ENCODE data around the gene MEGF11.

The MEGF11 gene

GRCh38 chr15:65927545-65927944 lies 326.0 kb downstream of the MEGF11 start:
- peak; percentile 57; the same call in 2 of the 3 replicates for ATAC-seq
- TF ChIP-seq POU6F1 (CRISPR knock-in tag; IDR thresholded peaks at IDR 0.05; ENCODE audit: borderline replicate concordance, low read depth) = no peak
- no peak for TF ChIP-seq PATZ1 (CRISPR knock-in tag; IDR thresholded peaks at IDR 0.05; ENCODE audit: borderline replicate concordance)
- TF ChIP-seq RARB (CRISPR knock-in tag; IDR thresholded peaks at IDR 0.05) = no peak
- no peak for TF ChIP-seq ZFP30 (CRISPR knock-in tag; IDR thresholded peaks at IDR 0.05)
- TF ChIP-seq ZFP3 (CRISPR knock-in tag; IDR thresholded peaks at IDR 0.05) = no peak
- no peak for TF ChIP-seq TOX (CRISPR knock-in tag; IDR thresholded peaks at IDR 0.05; ENCODE audit: borderline replicate concordance)
- TF ChIP-seq ESRRG (CRISPR knock-in tag; IDR thresholded peaks at IDR 0.05) = no peak
- TF ChIP-seq PPARA (CRISPR knock-in tag; IDR thresholded peaks at IDR 0.05; ENCODE audit: borderline replicate concordance) = no peak
- no peak for TF ChIP-seq ZC3H10 (CRISPR knock-in tag; IDR thresholded peaks at IDR 0.05)
- TF ChIP-seq OSR1 (CRISPR knock-in tag; IDR thresholded peaks at IDR 0.05) = no peak
- TF ChIP-seq ISL1 (CRISPR knock-in tag; IDR thresholded peaks at IDR 0.05) = no peak
- no peak for TF ChIP-seq ZNF565 (CRISPR knock-in tag; conservative IDR thresholded peaks at IDR 0.05; ENCODE audit: low read depth)
- TF ChIP-seq BACH2 (CRISPR knock-in tag; IDR thresholded peaks at IDR 0.05; ENCODE audit: borderline replicate concordance) = no peak
- no peak for TF ChIP-seq ARNTL (CRISPR knock-in tag; IDR thresholded peaks at IDR 0.05; ENCODE audit: borderline replicate concordance, low read depth)
- TF ChIP-seq, protein P1, sequence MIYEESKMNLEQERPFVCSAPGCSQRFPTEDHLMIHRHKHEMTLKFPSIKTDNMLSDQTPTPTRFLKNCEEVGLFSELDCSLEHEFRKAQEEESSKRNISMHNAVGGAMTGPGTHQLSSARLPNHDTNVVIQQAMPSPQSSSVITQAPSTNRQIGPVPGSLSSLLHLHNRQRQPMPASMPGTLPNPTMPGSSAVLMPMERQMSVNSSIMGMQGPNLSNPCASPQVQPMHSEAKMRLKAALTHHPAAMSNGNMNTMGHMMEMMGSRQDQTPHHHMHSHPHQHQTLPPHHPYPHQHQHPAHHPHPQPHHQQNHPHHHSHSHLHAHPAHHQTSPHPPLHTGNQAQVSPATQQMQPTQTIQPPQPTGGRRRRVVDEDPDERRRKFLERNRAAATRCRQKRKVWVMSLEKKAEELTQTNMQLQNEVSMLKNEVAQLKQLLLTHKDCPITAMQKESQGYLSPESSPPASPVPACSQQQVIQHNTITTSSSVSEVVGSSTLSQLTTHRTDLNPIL (CRISPR knock-in tag; IDR thresholded peaks at IDR 0.05; ENCODE audit: low read depth) = no peak
- no peak for TF ChIP-seq ZNF8 (CRISPR knock-in tag; IDR thresholded peaks at IDR 0.05)
- no peak for TF ChIP-seq TCF4 (CRISPR knock-in tag; IDR thresholded peaks at IDR 0.05; ENCODE audit: borderline replicate concordance)

DNA sequence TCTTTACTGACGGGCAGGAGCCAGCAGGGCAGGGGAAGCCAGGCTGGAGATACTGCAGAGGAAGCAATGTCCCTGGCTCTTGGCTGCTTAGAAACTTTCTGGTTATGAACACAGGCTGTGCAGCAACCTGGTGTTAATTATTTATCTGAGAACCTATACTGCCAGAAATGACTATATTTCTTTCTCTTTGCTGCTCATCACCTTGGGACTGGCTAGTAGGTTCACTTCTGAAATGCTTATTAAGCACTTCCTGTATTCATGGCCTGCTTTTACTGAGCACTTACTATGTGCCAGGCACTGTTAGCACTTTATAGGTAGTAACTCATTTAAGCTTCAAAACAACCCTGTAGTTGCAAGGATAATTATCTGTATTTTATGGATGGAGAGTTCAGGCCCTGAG lies 326.7 kb downstream of the MEGF11 start:
- no peak for TF ChIP-seq TOX (CRISPR knock-in tag; IDR thresholded peaks at IDR 0.05; ENCODE audit: borderline replicate concordance)
- no peak for TF ChIP-seq ZNF565 (CRISPR knock-in tag; conservative IDR thresholded peaks at IDR 0.05; ENCODE audit: low read depth)
- no peak for TF ChIP-seq PATZ1 (CRISPR knock-in tag; IDR thresholded peaks at IDR 0.05; ENCODE audit: borderline replicate concordance)
- TF ChIP-seq ARNTL (CRISPR knock-in tag; IDR thresholded peaks at IDR 0.05; ENCODE audit: borderline replicate concordance, low read depth) = no peak
- TF ChIP-seq GLIS3 (CRISPR knock-in tag; IDR thresholded peaks at IDR 0.05) = no peak
- TF ChIP-seq ISL1 (CRISPR knock-in tag; IDR thresholded peaks at IDR 0.05) = no peak
- TF ChIP-seq CSDC2 (CRISPR knock-in tag; IDR thresholded peaks at IDR 0.05) = no peak
- no peak for TF ChIP-seq ZFP30 (CRISPR knock-in tag; IDR thresholded peaks at IDR 0.05)
- no peak for TF ChIP-seq TCF4 (CRISPR knock-in tag; IDR thresholded peaks at IDR 0.05; ENCODE audit: borderline replicate concordance)
- no peak for TF ChIP-seq SNAI2 (CRISPR knock-in tag; IDR thresholded peaks at IDR 0.05)
- no peak for TF ChIP-seq CSRNP3 (CRISPR knock-in tag; IDR thresholded peaks at IDR 0.05)
- no peak for TF ChIP-seq RARB (CRISPR knock-in tag; IDR thresholded peaks at IDR 0.05)
- TF ChIP-seq OSR1 (CRISPR knock-in tag; IDR thresholded peaks at IDR 0.05) = no peak
- no peak for ATAC-seq

DNA sequence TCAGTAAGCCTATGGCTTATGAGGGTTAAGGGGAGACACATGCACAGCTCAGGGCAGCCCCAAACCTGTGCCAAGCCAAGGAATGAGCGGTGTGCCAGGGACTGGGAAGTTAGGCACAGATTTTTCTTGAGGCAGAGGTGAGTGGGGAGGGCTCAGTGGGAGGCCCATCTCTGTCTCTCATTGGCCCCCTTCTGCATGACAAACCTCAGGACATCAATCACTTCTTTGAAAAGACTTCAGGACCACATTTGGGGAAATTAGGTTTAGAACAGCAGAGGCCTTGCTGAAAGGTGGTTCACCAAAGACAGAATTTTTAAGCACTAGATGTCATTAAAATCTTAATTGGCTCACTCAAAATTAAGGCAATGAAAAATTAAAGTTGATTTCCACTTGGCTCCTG lies 327.1 kb downstream of the MEGF11 start:
- TF ChIP-seq ZFP3 (CRISPR knock-in tag; IDR thresholded peaks at IDR 0.05) (no peak), ZC3H10 (CRISPR knock-in tag; IDR thresholded peaks at IDR 0.05) (no peak), PATZ1 (CRISPR knock-in tag; IDR thresholded peaks at IDR 0.05; ENCODE audit: borderline replicate concordance) (no peak), RARB (CRISPR knock-in tag; IDR thresholded peaks at IDR 0.05) (no peak), TCF4 (CRISPR knock-in tag; IDR thresholded peaks at IDR 0.05; ENCODE audit: borderline replicate concordance) (no peak), POU6F1 (CRISPR knock-in tag; IDR thresholded peaks at IDR 0.05; ENCODE audit: borderline replicate concordance, low read depth) (no peak), ZNF70 (CRISPR knock-in tag; IDR thresholded peaks at IDR 0.05) (no peak), PPARA (CRISPR knock-in tag; IDR thresholded peaks at IDR 0.05; ENCODE audit: borderline replicate concordance) (no peak), ZNF8 (CRISPR knock-in tag; IDR thresholded peaks at IDR 0.05) (no peak), CSRNP3 (CRISPR knock-in tag; IDR thresholded peaks at IDR 0.05) (no peak), GLIS3 (CRISPR knock-in tag; IDR thresholded peaks at IDR 0.05) (no peak)
- no peak for ATAC-seq
